Fibroblast of villous mesenchyme (primary cell): ENCODE measurements around the gene SRL. TPM values are rescaled to one million over a fixed set of nuclear protein-coding genes. Genes with fewer than 3 reads are reported as not detected.

ENCODE experiments used
- DNase-seq: peaks from one replicate; pipeline ENCODE4 v3.0.0-alpha.2; 2010; ENCODE audit warnings: low read depth
- H3K4me3 ChIP-seq: 2 replicates; pipeline ENCODE4 v1.5.1; 2011; ENCODE audit warnings: low read depth, mild to moderate bottlenecking, low read length
- total RNA-seq: library from RNA; depleted of rRNA; stranded (reverse); fragments of >200 nt; gene quantifications from 2 replicates; pipeline ENCODE4 v1.2.3, GENCODE V29; 2012
- TF ChIP-seq, protein P1 (sequence below): IDR thresholded peaks from 2 replicates; pipeline ENCODE4 v1.5.1; 2012; ENCODE audit warnings: low read depth, mild to moderate bottlenecking, low read length; ENCODE audit not compliant: insufficient read depth

The SRL gene
- total RNA-seq, 1 donor, result 0.43 TPM

GRCh38 chr16:4152267-4152666 lies 89.6 kb downstream of the SRL start:
- TF ChIP-seq, protein P1, sequence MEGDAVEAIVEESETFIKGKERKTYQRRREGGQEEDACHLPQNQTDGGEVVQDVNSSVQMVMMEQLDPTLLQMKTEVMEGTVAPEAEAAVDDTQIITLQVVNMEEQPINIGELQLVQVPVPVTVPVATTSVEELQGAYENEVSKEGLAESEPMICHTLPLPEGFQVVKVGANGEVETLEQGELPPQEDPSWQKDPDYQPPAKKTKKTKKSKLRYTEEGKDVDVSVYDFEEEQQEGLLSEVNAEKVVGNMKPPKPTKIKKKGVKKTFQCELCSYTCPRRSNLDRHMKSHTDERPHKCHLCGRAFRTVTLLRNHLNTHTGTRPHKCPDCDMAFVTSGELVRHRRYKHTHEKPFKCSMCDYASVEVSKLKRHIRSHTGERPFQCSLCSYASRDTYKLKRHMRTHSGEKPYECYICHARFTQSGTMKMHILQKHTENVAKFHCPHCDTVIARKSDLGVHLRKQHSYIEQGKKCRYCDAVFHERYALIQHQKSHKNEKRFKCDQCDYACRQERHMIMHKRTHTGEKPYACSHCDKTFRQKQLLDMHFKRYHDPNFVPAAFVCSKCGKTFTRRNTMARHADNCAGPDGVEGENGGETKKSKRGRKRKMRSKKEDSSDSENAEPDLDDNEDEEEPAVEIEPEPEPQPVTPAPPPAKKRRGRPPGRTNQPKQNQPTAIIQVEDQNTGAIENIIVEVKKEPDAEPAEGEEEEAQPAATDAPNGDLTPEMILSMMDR, result no peak
- H3K4me3 ChIP-seq, result no peak overlapping the region
- DNase-seq, result no peak

DNA sequence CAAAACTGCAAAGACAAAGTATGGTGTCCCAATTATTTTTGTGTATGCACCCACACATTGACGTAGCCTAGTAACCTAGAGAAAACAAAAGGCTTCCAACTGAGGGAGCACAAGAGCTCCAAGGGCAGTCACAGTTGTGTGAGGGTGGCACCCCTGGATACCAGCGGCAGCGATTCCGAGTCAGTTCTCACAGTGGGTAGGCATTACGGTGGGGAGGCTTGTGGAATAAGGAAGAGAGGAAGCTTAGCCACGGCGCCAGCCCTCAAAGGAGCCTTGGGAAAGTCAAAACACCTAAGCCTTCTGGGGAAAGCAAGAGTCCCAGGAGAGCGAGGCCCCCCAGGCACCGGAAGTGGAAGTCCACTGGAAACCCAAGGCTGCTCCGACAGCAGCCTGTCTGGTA lies 94.6 kb downstream of the SRL start:
- no peak overlapping the region for H3K4me3 ChIP-seq
- no peak for DNase-seq
- TF ChIP-seq, protein P1, result no peak

- DNase-seq, result no peak
- TF ChIP-seq, protein P1, result no peak
- no peak overlapping the region for H3K4me3 ChIP-seq
Observed at GRCh38 chr16:4142268-4142667, 99.6 kb downstream of the SRL start.

DNA sequence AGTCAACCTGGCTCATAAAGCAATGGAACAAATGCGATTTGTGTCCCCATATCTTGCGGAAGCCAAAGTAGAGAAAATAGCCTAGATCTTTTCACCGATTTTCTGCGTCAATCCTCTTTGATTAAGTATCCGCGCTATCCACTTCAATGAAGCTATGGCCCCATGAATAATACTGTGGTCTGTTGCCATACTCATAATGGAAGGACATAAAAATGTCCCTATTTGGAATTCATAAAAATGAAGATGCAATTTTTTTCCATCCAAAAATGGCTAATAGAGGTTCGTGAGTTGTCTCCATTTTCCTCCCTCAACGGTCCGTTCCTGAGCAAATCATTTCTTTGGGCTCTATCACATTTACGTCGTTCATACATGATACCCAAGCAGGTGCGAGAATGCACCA lies 100.3 kb downstream of the SRL start:
- no peak for DNase-seq
- TF ChIP-seq, protein P1, result no peak
- H3K4me3 ChIP-seq, result no peak overlapping the region

GRCh38 chr16:4140652-4141051 lies 101.2 kb downstream of the SRL start:
- no peak overlapping the region for H3K4me3 ChIP-seq
- TF ChIP-seq, protein P1, result no peak
- DNase-seq, result peak; percentile 69

DNA sequence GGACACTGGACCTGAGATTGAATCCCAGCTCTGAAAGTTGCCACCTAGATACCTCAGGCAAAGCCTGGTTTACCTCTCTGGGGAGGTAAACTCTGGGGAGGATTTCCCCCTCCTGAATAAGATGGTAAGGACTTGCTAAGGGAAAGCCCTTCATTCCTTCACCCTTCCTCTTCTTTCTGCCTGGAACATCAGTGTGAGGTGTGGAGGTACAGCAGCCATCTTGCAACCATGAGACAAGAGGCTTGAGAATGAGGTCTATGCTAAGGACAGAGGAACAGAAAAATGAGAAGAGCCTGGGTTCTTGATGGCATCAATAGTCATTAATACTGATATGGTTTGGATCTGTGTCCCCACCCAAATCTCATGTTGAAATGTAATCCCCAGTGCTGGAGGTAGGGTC lies 101.9 kb downstream of the SRL start:
- DNase-seq, result no peak
- TF ChIP-seq, protein P1, result no peak
- H3K4me3 ChIP-seq, result no peak overlapping the region

Other genes with a start within 250 kb of the SRL start
- 38.0 and 44.1 TPM in 2 replicates for gene ADCY9, start 125.6 kb downstream of the SRL start, total RNA-seq
- gene TFAP4, start 30.9 kb upstream of the SRL start, total RNA-seq, result 4.7 and 7.7 TPM in 2 replicates
- gene GLIS2, start 74.0 kb upstream of the SRL start, total RNA-seq, result 4.3 and 4.8 TPM in 2 replicates
- 19.9 and 23.5 TPM in 2 replicates for gene PAM16, start 109.2 kb upstream of the SRL start, total RNA-seq
- 133 and 180 TPM in 2 replicates for gene VASN, start 129.8 kb upstream of the SRL start, total RNA-seq
- gene CORO7, start 174.5 kb upstream of the SRL start, total RNA-seq, result 9.9 and 18.0 TPM in 2 replicates
- gene DNAJA3, start 183.8 kb upstream of the SRL start, total RNA-seq, result 36.4 and 50.1 TPM in 2 replicates
- 54.4 and 99.5 TPM in 2 replicates for gene NMRAL1, start 232.5 kb upstream of the SRL start, total RNA-seq
- 52.5 and 57.9 TPM in 2 replicates for gene HMOX2, start 234.3 kb upstream of the SRL start, total RNA-seq